HG03520 (cell line): ENCODE measurements around the gene GP1BB.

Source experiments
- ATAC-seq: cut with Tn5 transposase; IDR thresholded peaks from one replicate; pipeline ENCODE4 v1.9.1; 2021; ENCODE audit warnings: mild to moderate bottlenecking, moderate library complexity; ENCODE audit not compliant: unreplicated experiment

GP1BB gene

DNA sequence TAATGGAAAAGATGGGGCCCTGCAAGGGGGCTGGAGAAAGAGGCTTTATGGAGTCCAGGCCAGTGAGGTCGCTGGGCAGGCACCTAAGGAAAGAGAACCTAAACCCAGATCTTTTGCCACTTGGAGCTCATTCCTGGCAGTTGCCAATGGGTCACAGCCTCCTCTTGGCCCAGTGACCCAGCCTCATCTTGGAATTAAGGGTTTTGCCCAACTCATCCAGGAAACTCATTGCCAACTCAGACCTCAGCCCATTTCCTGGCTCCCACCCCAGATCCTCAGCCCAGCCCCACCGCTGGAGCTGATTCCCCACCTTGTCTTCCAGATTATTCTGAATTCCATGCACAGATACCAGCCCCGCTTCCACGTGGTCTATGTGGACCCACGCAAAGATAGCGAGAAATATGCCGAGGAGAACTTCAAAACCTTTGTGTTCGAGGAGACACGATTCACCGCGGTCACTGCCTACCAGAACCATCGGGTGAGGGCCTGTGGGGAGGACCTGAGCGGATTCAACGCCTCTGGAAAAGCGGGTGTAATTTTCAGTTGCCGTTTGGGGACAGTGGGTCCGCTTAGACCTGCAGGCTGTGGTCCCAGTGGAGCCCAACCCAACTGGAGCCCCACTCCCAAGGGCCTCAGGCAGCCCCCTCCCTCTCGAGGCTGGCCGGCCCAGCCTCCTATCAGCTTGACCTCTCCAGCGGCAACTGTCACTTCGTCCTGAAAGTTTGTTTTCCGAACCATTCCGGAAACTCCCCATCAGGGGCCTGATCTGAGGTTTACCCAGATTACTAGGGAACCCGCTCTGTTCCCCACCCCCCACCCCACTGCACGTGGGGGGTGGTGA is 41.5 kb downstream of the GP1BB start:
- ATAC-seq = no peak

DNA sequence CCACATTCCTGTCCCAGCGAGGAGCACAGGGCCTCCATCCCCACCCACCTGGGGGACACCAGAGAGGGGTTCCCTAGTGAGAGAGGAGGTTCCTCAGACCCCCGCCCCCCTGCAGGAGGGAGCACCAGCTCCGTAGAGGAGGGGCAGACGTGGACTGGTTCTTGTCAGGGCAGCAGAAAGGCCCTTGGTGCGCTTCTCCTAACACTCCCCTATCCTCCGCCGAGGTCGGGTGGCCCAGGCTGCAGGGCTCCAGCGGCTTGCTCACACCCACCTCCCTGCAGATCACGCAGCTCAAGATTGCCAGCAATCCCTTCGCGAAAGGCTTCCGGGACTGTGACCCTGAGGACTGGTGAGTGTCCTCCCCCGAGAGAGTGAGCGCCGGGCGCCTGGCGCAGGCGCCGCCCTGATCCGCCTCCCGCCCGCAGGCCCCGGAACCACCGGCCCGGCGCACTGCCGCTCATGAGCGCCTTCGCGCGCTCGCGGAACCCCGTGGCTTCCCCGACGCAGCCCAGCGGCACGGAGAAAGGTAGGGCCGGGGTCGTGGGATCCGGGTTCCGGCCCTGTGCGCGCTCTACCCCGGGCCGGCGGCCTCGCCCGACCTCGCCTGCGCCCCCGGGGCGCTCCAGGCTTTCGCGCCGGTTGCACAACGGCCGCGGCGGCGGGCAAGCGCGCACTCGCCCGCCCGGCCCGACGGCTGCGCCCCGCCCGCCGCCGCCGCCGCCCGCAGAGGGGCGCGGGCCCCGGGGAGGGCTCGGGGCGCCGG is 42.3 kb downstream of the GP1BB start:
- ATAC-seq = no peak

DNA sequence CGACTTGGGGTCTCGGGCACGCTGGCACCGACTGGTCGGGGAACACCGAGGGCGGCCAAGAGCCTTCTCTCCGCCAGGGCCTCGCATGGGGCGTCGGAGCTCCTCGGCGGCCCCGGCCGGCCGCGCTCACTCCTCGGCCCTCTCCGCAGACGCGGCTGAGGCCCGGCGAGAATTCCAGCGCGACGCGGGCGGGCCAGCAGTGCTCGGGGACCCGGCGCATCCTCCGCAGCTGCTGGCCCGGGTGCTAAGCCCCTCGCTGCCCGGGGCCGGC is 42.8 kb downstream of the GP1BB start:
- no peak for ATAC-seq

DNA sequence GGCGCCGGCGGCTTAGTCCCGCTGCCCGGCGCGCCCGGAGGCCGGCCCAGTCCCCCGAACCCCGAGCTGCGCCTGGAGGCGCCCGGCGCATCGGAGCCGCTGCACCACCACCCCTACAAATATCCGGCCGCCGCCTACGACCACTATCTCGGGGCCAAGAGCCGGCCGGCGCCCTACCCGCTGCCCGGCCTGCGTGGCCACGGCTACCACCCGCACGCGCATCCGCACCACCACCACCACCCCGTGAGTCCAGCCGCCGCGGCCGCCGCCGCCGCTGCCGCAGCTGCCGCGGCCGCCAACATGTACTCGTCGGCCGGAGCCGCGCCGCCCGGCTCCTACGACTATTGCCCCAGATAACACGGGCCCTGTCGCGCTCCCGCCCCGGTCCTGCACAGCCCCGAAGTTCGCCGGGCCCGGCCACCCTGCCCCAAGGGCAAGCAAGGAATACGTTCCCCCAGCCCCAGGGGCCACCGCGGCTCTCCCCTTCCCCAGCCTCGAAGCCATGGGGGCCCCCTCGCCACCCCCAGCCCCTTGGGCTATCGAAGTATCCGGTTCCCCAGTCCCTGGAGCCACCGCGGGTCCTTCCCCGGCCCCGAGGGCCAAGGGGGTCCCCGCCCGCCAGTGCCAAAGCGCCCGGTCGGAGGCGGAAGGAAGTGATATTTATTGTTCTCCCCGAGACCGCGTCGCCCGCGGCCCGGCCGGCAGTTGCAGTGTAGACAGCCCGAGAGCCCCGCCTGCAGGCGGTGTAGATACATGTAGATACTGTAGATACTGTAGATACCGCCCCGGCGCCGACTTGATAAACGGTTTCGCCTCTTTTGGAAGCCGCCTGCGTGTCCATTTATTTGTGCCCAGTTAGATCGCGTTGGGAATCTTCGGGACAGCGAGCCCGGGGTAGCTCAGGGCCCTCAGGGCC is 43.4 kb downstream of the GP1BB start:
- ATAC-seq = no peak

DNA sequence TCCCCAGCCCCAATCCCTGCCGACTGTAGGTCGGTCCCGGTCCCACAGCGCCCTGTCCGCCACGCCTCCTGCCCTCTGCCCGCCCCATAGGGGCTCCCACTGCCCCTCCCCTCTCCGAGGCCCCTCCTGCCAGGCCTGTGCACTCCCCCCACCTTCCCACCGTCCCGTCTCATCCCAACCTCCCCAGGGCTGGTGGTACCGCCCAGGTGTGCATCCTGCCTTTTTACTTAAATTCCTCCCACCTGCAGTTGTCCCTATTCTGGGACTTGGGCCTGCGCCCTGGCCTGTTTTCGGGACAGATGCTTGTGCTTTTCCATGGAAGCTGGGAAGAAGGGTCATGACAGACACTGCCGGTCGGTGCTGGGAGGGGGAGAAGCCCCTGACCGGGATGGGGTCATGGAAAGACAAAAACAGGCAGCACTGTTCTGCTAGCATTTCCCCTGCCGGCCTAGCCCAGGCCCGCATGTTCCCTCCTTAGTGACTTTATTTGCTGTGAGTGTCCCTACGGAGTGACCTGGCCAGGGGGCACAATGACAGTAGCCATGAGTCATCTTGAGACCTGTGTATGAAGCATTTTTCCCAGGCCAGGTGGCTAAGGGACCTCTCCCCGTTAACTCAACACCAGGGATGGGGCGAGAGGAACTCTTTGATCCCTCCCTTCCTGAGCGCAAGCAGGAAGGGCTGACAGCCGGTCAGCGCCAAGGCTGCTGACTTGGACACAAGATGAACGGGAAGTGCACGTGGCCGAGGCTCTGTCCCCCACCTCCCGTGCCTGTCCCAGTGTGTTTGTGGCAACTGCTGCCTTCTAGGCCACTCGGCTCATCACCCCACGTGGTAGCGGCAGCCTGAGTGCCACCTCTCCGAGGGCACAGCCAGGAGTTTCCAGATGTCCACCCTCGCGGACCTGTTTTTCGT is 44.3 kb downstream of the GP1BB start:
- no peak for ATAC-seq

DNA sequence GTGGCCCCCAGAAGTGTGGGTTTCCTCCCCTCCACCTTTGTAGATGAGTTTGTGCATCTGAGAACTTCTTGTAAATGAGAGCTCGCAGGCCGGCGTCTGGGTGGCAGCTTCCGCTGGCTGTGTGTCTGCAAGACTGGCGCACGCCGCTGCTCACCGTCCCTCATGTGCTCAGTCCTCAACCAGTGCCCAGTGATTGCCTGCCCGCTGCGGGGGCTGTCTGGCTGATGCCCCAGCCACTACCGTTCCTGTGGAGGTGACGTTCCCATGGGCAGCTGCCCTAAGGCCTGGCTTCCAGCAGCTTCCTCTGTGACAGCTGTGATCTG is 46.0 kb downstream of the GP1BB start:
- no peak for ATAC-seq

DNA sequence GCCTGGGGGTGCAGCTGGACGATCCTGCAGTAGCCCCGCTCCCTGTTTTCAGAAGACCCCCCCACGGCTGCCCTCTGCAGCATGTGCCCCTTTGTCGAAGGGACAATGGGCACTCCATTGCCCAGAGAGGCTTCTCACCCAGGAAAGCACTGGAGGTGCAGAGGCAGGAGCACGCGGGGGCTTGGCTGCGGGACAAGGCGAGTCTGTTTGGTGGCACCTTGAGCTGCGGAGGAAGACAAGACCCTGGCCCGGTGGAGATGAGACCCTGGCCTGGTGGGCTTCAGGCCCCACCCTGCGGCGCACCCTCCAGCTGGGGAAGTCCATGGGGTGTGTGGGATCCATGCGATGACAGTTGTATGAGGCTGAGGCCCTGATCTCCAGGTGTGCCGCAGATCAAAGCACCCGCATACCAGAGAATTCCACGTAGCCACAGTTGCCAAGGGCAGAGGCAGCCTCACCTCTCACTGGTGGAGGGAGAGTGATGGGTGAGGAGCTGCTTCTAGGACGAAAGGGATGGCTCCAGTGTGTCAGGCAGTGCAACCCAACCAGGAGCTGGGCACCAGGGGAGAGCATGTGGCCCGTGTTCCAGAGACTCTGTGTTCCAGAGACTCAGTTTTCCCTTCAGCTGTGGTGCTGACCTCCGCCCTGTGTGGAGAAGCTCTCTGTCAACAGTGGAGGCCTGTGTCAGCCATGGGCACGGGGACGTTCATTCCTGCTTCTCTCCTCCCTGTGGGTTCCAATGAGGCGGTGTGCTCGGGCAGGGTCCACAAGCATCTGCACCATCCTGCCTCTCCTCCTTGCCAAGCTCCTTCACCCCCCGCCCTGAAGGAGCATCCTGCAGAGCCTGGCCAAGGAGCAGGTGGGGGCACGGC is 47.2 kb downstream of the GP1BB start:
- no peak for ATAC-seq

DNA sequence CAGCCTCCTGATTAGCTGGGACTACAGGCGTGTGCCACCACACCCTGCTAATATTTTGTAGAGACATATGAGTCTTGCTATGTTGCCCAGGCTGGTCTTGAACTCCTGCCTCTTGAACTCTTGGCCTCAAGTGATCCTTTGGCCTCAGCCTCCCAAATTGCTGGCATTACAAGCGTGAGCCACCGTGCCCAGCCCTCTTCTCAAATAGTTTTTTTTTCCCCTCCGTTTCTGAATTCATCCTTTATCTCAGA is 49.0 kb downstream of the GP1BB start:
- no peak for ATAC-seq

DNA sequence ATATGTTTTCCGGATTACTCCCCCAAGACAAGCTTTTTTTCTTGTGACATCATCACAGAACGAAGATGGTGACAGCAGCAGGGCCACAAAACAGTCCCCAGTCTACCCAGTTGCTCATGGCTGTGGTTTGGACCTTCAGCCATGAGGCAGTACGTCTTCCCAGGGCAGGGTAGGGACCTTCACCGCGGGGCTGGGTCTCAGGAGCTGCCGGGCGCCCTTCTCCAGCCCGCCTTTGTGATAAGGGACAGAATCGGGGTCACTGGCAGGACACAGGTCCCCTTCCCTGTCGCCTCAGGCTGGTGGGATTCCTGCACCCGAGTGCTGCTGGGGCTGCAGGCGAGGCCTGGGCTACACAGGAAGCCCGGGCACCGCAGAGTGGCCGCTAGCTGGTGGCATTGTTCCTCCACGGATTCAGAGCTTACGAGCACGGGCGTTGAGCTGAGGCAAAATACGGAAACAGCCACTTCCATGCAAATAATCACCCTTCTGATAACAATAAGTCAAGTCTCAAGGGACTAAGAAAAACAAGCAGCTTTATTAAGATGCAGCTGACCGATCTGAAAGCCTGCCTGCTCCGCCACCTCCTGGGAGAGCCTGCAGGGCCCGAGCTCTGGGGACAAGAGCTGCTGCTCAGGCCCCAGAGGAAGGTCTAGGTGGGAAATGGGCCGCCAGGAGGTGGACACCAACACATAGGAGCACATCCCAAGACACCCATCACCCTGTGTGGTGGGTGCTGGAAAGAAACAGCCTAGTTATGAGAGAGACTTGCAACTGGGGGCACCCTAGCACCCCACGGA is 49.5 kb downstream of the GP1BB start:
- no peak for ATAC-seq

DNA sequence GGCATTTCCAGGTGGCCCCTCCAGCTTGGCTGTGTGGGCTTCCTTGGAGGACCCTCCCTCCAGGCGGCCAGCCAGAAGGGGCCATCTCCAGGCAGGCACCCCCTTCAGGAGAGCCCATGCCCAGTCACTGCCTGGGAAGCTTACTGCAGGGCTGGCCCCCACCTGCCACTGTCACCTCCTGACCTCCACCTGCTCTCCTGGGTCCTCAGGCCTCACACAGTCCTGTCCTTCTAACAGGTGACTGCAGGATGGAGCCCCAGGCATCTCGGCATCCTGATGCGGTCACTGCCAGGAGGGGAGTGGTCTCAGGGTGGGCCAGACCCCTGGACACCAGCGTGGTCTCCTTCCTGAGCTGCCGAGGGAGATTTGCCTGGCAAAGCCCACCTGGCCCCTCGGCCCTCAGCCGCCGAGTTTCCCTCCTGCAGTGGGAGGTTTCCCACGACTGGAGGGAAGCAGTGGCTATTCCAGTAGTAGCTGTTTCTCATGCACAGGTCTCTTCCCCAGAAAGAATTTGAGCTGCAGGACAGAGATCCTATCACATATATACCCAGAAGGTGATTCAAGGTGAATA is 50.2 kb downstream of the GP1BB start:
- ATAC-seq = no peak
